ENCODE measurements around the gene SNAPC1.
"Not testable (repeated sequence)": the region's sequence is repeated elsewhere in the genome, so short reads cannot be mapped to it uniquely, and the experiment has no call there.

SNAPC1 gene

GRCh38 chr14:61749867-61750266 is 12.4 kb upstream of the SNAPC1 start:
- no peak for DNase-seq (ENCODE audit: low read depth in 1 of 2, low spot score in 1 of 2)

DNA sequence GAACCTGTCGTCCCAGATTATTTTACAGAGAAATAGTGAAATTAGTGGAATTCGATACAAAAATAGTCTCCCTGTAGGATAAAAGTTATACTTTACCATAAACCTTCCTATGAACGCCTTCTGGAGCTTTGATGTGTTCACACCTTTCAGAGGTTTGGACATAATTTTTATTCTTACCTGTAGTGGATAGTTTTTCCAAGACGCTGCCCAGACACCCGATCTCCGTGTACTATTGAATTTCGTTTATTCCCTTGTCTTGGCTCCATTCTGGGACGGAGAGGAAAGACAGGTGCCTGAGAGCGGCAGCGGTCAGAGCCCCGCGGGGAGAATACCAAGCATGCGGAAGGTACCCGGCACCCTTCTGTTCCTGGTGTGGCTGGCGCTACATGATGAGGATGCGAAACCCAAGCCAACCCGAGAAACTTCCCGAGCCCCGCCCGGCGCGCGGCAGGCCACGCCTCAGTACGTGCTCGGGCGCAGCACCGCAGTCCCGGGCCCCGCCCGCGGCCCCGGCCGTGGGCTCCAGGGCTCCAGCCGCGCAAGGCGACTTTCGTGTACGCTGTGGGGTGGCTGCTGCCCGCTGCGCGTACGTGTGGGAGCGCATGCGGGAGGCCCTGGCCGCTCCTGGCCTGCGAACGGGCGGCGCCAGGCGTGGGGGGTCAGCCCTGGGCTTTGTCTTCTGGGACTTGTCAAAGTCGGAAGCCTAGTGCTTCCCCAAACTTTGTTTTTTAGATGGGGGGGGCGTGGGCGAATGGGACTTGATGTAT is 11.3 kb upstream of the SNAPC1 start:
- peak; percentile 51 to 57 for DNase-seq (ENCODE audit: low read depth in 1 of 2, low spot score in 1 of 2)

DNA sequence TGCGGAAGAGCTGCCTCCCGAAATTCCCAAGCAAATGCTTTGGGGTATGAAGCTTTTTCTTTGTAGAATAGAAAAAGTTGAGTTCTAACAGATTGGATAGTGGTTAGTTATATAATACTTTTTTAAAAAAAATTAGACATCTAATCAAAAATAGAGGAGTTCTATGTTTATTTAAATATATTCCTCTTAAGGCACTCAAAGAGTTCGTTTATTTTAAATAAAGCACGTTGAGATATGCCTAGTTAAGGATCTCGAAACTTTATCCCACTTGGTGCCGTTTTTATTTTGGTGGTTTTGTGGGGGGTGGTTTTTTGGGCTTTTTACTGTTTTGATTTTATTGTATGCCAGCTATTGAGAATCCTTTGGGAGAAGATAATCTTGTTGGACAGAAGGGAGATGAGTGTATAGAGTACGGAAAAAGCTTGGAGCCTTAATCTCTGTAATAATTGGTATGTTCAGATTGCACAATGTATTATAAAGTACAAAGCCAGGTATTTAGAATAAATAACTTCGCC is 10.7 kb upstream of the SNAPC1 start:
- no peak for DNase-seq (ENCODE audit: low read depth in 1 of 2, low spot score in 1 of 2)

DNA sequence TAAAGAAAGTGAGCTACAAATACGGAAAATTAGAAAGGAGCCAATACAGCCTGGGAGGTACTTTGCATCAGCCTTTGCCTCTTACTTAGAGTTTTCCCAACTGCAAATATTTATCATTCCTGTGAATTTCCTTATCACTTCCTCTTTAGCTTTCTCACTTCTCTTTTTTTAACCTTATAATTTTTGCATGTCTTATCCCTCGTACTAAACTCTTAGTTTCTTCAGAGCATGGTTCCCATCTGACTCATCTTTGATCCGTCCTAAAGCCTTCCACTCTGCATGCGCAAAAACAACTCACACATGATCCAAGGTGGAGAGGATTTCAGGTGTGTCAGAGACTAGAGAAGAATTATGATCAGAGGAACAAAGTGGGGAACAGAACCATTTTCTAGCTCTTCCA is 9.6 kb upstream of the SNAPC1 start:
- no peak for DNase-seq (ENCODE audit: low read depth in 1 of 2, low spot score in 1 of 2)

DNA sequence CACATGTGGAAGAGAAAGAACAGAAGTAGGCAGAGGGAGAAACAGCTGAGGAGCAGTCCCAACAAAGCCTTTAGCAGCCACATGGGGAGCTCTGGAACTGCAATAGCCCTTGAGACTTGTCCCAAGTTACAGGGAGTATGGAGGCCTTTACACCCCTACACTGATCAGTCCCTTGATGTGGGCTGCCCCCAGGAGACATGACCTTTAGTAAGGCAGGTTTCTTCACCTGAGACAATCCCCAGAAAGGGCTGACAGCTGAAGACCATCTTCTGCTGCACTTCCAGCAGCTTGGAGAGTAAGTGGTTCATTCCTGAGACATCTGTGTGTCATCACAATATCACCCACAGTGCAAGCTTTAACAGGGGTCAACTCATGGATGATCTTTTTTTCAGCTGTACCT is 8.6 kb upstream of the SNAPC1 start:
- no peak for DNase-seq (ENCODE audit: low read depth in 1 of 2, low spot score in 1 of 2)

- no peak for DNase-seq (ENCODE audit: low read depth in 1 of 2, low spot score in 1 of 2)
These were observed 7.4 kb upstream of the SNAPC1 start for GRCh38 chr14:61754627-61755381.

GRCh38 chr14:61755382-61755742 is 6.9 kb upstream of the SNAPC1 start:
- DNase-seq (ENCODE audit: low read depth in 1 of 2, low spot score in 1 of 2): not testable (repeated sequence)

DNA sequence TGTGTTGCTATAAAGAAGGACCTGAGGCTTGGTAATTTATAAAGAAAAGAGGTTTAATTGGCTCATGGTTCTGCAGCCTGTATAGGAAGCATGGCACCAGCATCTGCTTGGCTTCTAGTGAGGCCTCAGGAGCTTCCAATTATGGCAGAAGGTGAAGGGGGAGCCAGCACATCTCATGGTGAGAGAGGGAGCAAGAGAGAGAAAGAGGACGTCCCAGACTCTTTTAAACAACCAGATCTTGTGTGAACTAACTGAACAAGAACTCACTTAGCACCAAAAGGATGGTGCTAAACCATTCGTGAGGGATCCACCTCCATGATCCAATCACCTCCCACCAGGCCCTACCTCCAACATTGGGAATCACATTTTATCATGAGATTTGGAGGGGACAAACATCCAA is 6.1 kb upstream of the SNAPC1 start:
- no peak for DNase-seq (ENCODE audit: low read depth in 1 of 2, low spot score in 1 of 2)

DNA sequence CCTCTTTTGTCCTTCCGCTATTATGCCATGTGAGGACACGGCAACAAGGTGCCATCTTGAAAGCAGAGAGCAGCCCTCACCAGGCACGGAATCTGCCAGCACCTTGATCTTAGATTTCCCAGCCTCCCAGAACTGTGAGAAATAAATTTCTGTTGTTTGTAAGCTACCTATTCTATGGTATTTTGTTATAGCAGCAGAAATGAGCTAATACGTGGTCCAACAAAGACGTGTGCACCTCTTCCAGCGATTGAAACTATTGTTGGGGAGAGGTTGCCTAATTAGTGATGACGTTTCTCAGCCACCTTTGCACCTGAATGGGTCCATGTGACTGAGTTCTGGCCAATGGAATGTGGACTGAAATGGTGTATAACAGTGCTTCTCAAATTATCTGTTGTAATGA is 2.3 kb upstream of the SNAPC1 start:
- DNase-seq (ENCODE audit: low read depth in 1 of 2, low spot score in 1 of 2): no peak

DNA sequence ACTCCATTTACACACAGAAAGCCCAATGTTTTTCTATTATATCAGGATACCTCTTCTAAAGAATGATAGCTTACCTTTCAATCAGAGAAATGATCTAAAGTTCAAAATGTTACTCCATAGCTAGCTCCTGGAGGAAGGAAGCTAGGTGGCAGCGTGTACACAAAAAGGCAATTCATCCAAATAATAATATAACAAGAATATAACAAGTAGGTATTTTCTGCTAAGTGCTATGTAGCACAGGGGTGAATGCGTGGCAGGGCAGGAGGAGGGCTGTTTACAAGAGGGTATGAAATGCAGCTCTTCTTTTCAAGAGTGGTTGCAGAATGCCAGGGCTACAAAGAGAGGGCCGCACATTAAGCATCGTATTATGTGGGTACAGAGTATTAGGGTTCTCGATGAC is 663 bp upstream of the SNAPC1 start:
- DNase-seq (ENCODE audit: low read depth in 1 of 2, low spot score in 1 of 2): no peak

GRCh38 chr14:61764342-61765122 is 2.3 kb downstream of the SNAPC1 start:
- no peak for DNase-seq (ENCODE audit: low read depth in 1 of 2, low spot score in 1 of 2)

DNA sequence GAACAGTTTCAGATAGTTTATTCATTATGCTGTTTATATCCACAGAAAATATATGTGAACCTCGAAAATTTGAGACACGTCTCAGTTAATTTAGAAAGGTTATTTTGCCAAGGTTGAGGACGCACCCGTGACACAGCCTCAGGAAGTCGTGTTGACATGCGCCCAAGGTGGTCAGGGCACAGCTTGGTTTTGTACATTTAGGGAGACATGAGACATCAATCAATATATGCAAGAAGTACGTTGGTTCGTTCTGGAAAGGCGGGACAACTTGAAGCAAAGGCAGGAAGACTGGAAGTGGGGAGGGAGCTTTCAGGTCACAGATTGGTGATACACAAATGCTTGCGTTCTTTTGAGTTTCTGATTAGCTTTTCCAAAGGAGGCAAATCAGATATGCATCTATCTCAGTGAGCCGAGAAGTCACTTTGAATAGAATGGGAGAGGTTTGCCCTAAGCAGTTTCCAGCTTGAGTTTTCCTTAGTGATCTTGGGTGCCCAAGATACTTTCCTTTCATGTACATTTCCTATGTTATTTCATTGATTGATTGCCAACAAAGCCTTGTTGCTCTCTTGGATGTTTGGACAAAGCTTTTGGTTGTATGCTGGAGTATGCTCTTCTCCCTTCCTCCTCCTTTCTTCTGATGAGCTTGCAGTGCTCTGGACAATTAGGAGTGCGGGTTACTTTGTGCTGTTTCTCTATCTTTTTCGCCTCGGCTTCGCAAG is 3.2 kb downstream of the SNAPC1 start:
- no peak for DNase-seq (ENCODE audit: low read depth in 1 of 2, low spot score in 1 of 2)

GRCh38 chr14:61766151-61766550 is 3.9 kb downstream of the SNAPC1 start:
- no peak for DNase-seq (ENCODE audit: low read depth in 1 of 2, low spot score in 1 of 2)

DNA sequence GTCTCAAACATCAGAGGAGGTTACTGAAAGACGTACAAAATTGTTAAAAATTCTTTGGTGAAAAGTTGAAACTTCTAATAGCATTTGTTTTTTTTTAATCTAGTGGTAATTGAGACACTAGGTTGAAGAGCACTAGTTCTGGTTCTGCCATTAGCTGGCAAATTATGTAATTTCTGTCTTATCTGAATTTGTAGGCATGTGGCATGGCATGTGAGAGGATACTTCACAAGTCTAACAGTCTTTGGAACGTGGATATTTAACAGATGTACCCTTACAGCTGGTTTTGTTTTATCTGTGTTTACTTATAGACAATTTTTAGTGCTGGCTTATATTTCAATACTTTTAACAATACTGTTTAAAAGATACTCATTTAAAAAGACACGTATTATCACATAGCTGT is 6.0 kb downstream of the SNAPC1 start:
- DNase-seq (ENCODE audit: low read depth in 1 of 2, low spot score in 1 of 2): no peak

GRCh38 chr14:61769893-61770292 is 7.7 kb downstream of the SNAPC1 start:
- DNase-seq (ENCODE audit: low read depth in 1 of 2, low spot score in 1 of 2): no peak

GRCh38 chr14:61774861-61775260 is 12.6 kb downstream of the SNAPC1 start:
- no peak for DNase-seq (ENCODE audit: low read depth in 1 of 2, low spot score in 1 of 2)

DNA sequence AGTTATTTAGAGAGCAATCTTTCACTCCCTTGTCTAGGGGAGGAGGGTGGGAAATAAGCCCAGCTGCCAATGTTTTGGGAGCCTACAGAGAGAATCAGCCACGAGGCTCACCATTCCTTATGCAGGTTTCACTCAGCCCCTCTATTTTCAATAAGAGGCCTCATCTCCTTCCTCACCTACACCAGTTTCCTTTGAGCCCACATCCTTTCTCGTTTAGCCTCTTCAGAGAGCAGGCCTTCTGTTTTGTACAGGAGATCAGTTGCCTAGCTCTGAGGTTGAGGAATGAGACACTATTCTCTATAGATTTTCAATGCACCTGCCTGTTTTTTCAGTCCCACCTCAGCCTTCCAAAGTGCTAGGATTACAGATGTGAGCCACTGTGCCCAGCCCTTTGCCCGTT is 17.9 kb downstream of the SNAPC1 start:
- DNase-seq (ENCODE audit: low read depth in 1 of 2, low spot score in 1 of 2): no peak

DNA sequence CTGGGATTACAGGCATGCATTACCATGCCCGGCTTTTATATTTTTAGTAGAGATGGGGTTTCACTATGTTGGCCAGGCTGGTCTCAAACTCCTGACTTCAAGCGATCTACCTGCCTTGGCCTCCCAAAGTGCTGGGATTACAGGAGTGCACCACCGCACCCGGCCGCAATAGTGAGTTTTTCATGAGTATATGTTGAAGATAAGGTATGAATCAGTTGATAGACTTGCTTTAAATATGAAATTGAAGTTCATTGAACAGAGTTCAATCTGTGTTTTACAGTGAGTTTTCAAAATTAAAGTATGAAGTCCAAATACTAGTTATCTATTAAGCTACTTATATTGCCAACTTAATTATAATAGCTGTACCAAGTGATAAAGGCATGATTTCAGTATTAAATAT is 35.1 kb downstream of the SNAPC1 start:
- DNase-seq (ENCODE audit: low read depth in 1 of 2, low spot score in 1 of 2): no peak

DNA sequence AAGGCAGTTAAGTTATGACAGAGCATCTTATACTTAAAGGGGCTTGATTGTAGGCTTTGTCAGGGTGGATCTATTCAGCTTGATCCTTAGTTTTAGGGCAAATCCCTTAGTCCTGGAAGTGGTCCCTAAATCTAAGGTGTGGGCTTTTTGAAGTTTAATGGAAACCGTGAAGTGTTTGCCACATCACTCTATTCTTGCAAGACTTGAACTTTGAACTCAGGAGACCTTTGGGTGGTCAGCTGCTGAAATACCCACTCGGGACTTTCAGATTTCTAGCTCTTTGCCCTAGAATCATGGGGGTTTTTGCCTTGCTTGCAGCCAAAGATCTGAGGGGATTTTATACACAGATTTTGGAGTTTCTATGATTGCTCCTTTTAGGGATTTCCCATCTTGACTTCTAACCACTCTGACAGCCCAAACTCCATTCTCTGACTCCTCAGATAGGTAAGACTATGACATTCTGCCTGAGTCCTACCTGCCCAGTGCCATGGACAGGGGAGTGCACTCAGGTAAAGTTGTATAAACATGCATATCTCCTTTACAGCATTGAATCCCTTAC is 39.9 kb downstream of the SNAPC1 start:
- no peak for DNase-seq (ENCODE audit: low read depth in 1 of 2, low spot score in 1 of 2)

GRCh38 chr14:61803755-61804154 is 41.5 kb downstream of the SNAPC1 start:
- DNase-seq (ENCODE audit: low read depth in 1 of 2, low spot score in 1 of 2): no peak

- DNase-seq (ENCODE audit: low read depth in 1 of 2, low spot score in 1 of 2): no peak
These were observed 43.2 kb downstream of the SNAPC1 start for GRCh38 chr14:61805451-61805850.

Data from stimulated activated CD4-positive, alpha-beta T cell treated with anti-CD3 and anti-CD28 coated beads, Interleukin-15, amount 100 ng/mL, for 1 hour (primary cell).